Mucosa of descending colon (tissue), 3 donors: ENCODE measurements around the gene CDH12. TPM values are rescaled to one million over a fixed set of nuclear protein-coding genes. Genes with fewer than 3 reads are reported as not detected.

Experiments used
- ATAC-seq: fragments of 200-7000 bp; cut with Tn5 transposase; one replicate; pipeline ENCODE4 v1.9.1; 2020; ENCODE audit warnings: mild to moderate bottlenecking, moderate library complexity
- DNase-seq, 3 donors: peaks; one replicate each; pipeline ENCODE4 v3.0.0-alpha.2; 2020
- H3K36me3 ChIP-seq: fragments of 200-600 bp; one replicate; pipeline ENCODE4 v1.8.0; 2021; ENCODE audit warnings: low read depth, mild to moderate bottlenecking
- H3K4me1 ChIP-seq: fragments of 200-600 bp; one replicate; pipeline ENCODE4 v1.8.0; 2021; ENCODE audit warnings: low read depth, mild to moderate bottlenecking
- H3K4me3 ChIP-seq: fragments of 200-600 bp; one replicate; pipeline ENCODE4 v1.8.0; 2021; ENCODE audit warnings: mild to moderate bottlenecking
- H3K9me3 ChIP-seq: fragments of 200-600 bp; one replicate; pipeline ENCODE4 v1.8.0; 2021; ENCODE audit warnings: mild to moderate bottlenecking
- intact Hi-C, 2 donors: fragments of 100-400 bp; cut with DNase I in 1 of 2; cut with micrococcal nuclease in 1 of 2; formaldehyde crosslinking; loops; one replicate each; pipeline versions ENCODE4 v1.11.0 to v1.11.1; 2022; cut with DNase I, micrococcal nuclease
- total RNA-seq, 3 donors: library from RNA; stranded (reverse); fragmentation: NEBNext Ultra II Directional in 2 of 3; extraction: Animal tissue kit (Norgen Biotek cat#: 25700) in 2 of 3; gene quantifications; one replicate each; pipeline versions ENCODE4 v1.2.1 to v1.2.4, GENCODE V29; 2021 to 2023
- TF ChIP-seq, protein P1 (sequence below): fragments of 200-600 bp; IDR thresholded peaks from one replicate; pipeline ENCODE4 v1.8.0; 2022; ENCODE audit warnings: antibody characterized with exemption, mild to moderate bottlenecking
- donor health status: DM: no; HTN: no; CAD: no; lungs with moderate emphysema.
- donor health status: DM: no; HTN: no; CAD: no.
- donor health status: DM: no; HTN: yes; CAD: no.

CDH12 gene
- total RNA-seq, 3 donors from 2014 or later: 0.14 TPM; not detected in 2

DNA sequence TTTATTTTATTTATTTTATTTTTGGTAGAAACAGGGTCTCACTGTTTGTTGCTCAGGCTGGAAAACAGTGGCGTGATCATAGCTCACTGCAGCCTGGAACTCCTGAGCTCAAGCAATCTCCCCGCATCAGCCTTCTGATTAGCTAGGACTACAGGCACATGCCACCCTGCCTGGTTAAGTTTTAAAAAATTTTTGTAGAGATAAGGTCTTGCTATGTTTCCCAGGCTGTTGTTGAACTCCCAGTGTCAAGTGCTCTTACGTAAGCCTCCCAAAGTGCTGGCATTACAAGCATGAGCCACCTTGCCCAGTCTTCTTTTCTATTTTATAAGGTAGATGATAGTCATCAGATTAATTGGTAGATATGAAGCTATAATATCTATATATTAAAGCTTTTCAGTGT lies 382.7 kb downstream of the CDH12 start:
- intact Hi-C loops: no loop called here
- TF ChIP-seq, protein P1, sequence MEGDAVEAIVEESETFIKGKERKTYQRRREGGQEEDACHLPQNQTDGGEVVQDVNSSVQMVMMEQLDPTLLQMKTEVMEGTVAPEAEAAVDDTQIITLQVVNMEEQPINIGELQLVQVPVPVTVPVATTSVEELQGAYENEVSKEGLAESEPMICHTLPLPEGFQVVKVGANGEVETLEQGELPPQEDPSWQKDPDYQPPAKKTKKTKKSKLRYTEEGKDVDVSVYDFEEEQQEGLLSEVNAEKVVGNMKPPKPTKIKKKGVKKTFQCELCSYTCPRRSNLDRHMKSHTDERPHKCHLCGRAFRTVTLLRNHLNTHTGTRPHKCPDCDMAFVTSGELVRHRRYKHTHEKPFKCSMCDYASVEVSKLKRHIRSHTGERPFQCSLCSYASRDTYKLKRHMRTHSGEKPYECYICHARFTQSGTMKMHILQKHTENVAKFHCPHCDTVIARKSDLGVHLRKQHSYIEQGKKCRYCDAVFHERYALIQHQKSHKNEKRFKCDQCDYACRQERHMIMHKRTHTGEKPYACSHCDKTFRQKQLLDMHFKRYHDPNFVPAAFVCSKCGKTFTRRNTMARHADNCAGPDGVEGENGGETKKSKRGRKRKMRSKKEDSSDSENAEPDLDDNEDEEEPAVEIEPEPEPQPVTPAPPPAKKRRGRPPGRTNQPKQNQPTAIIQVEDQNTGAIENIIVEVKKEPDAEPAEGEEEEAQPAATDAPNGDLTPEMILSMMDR: no peak
- Histone ChIP-seq H3K4me1 (no peaks in the 10 kb centered on the region), H3K36me3 (no peaks in the 10 kb centered on the region), H3K4me3 (no peak overlapping the region), H3K9me3 (no peaks in the 10 kb centered on the region)
- ATAC-seq (no peak), DNase-seq (no peak)

DNA sequence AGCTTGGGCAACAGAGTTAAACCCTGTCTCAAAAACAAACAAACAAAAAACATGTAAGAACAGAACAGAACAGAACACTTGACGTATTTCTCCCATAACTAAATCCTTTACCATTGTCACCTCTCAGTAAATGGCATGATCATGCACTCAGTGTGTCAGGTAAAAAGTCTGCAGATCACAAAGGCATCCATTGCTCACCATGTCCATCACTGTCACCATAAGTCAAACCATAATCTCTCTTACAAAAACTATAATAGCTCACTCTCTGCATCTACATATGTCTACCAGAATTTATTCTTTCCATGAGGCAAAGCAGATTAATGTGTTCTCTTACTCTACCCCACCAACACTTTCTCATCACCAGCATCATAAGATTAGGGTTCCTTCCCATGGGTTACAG lies 387.5 kb downstream of the CDH12 start:
- Histone ChIP-seq H3K36me3 (no peaks in the 10 kb centered on the region), H3K9me3 (no peaks in the 10 kb centered on the region), H3K4me1 (no peaks in the 10 kb centered on the region), H3K4me3 (no peak overlapping the region)
- DNase-seq (no peak), ATAC-seq (no peak)
- intact Hi-C loops: no loop called here
- TF ChIP-seq, protein P1: no peak

DNA sequence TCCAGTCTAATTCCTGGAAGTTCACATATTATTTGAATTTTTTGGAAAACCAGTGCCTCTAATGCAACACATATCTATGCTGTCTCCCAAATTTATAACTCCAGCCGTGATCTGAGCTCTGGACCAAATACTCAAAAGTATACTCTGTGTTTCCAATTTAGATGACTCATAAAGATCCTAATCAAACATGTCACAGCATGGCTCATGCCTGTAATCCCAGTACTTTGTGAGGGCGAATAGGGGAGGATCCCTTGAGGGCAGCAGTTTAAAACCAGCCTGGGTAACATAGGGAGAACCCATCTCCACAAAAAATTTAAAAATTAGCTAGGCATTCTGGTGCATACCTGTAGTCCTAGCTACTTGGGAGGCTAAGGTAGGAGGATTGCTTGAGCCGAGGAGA lies 388.0 kb downstream of the CDH12 start:
- intact Hi-C loops: no loop called here
- DNase-seq: no peak
- TF ChIP-seq, protein P1: no peak
- Histone ChIP-seq H3K9me3 (no peaks in the 10 kb centered on the region), H3K4me1 (no peaks in the 10 kb centered on the region), H3K4me3 (no peak overlapping the region), H3K36me3 (no peaks in the 10 kb centered on the region)
- no peak for ATAC-seq

DNA sequence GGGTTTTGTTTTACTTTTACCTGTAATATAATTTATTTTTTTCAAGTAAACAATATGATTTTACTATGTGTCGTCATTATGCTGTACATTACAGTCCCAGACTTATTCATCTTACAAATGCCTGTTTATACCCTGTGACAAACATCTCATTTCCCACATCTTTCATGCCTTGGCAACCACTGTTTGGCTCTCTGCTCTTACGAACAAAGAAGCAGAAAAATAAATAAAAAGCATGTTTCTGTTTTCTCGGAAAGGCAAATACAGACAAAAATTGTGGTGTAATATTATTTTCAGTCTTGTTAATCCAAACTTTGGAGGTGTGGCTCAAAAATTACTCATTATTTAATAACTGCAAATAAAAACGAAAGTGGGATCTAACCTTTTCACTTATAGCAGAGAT lies 393.0 kb downstream of the CDH12 start:
- intact Hi-C loops: no loop called here
- H3K4me1 ChIP-seq: no peaks in the 10 kb centered on the region
- DNase-seq: no peak
- H3K36me3 ChIP-seq: no peaks in the 10 kb centered on the region
- TF ChIP-seq, protein P1: no peak
- H3K4me3 ChIP-seq: no peak overlapping the region
- H3K9me3 ChIP-seq: no peaks in the 10 kb centered on the region
- no peak for ATAC-seq

DNA sequence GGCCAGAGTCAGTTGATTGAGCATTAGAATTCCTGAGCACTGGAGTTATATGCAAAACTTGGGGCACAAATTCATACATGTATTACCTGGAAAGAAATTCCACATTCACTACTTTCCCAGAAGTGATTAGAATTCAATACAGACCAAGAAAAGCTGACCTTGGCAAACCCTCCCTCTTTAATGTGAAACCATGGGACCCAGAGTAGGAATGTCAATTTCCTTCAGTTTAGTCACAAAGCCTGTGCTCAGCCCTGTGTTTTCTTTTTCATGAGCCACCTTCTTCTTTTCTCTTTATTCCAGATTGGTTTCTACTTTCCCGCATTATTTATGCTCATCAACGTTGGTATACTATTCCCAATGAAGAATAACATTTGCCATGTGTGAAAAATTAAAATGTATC lies 420.2 kb downstream of the CDH12 start:
- H3K9me3 ChIP-seq: no peaks in the 10 kb centered on the region
- intact Hi-C loops: no loop called here
- no peak for DNase-seq
- ATAC-seq: no peak
- H3K36me3 ChIP-seq: no peaks in the 10 kb centered on the region
- TF ChIP-seq, protein P1: no peak
- H3K4me1 ChIP-seq: no peaks in the 10 kb centered on the region
- H3K4me3 ChIP-seq: no peak overlapping the region

DNA sequence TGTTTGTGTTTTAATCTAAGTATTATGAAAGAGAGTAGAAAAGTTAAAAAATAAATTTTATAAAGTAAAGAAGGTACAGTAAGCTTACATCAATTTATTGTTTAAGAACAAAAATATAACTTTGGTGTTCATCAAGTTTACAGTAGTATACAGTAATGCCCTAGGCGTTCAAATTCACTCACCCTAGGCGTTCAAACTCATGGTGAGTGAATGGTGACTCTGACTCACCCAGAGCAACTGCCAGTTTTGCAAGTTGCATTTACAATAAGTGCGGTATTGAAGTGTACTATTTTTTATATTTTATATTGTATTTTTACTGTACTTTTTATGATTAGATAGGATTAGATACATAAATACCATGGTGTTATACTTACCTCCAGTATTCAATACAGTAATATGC lies 421.3 kb downstream of the CDH12 start:
- intact Hi-C loops: no loop called here
- Histone ChIP-seq H3K4me1 (no peaks in the 10 kb centered on the region), H3K36me3 (no peaks in the 10 kb centered on the region), H3K4me3 (no peak overlapping the region), H3K9me3 (no peaks in the 10 kb centered on the region)
- TF ChIP-seq, protein P1: no peak
- no peak for ATAC-seq
- no peak for DNase-seq
